HEK293 (cell line): ENCODE results near the gene NFATC2IP.

Experiments used
- CTCF ChIA-PET: fragments of 350-600 bp; formaldehyde crosslinking; extraction: SDS; loops from one replicate; lab custom pipeline; 2021; ENCODE audit warnings: antibody characterized with exemption; lab: Yijun Ruan, JAX
- POLR2A ChIA-PET: fragments of 300-600 bp; formaldehyde crosslinking; extraction: SDS; loops from one replicate; lab custom pipeline; 2020; ENCODE audit warnings: antibody characterized with exemption, inconsistent platforms; lab: Yijun Ruan, JAX
- H3K27ac ChIP-seq: fragments of 200-500 bp; sonication (Bioruptor generic); 2 replicates; pipeline ENCODE4 v1.5.1; 2014; ENCODE audit warnings: low read depth, low read length, control low read depth, inconsistent platforms; ENCODE audit errors: extremely low read depth
- H3K36me3 ChIP-seq, 2 experiments: fragments of 200-500 bp in 1 of 2; sonication (Bioruptor generic) in 1 of 2; 1 replicate in 1 of 2; 2 replicates in 1 of 2; pipeline ENCODE4 v1.5.1; 2014 to 2017; ENCODE audit warnings: inconsistent platforms in 2 of 2, low read length in 2 of 2; ENCODE audit not compliant: control insufficient read depth in 2 of 2, insufficient read depth in 1 of 2
- H3K4me1 ChIP-seq: fragments of 200-500 bp; sonication (Bioruptor generic); 2 replicates; pipeline ENCODE4 v1.5.1; 2014; ENCODE audit warnings: mild to moderate bottlenecking, low read length, inconsistent platforms; ENCODE audit not compliant: control insufficient read depth, insufficient read depth
- H3K4me3 ChIP-seq: 2 replicates; pipeline ENCODE4 v1.5.1; 2011; ENCODE audit warnings: low read depth, mild to moderate bottlenecking, control low read depth, low read length, moderate library complexity
- H3K9me3 ChIP-seq: fragments of 200-500 bp; sonication (Bioruptor generic); 2 replicates; pipeline ENCODE4 v1.5.1; 2014; ENCODE audit warnings: low read depth, low read length, inconsistent platforms; ENCODE audit not compliant: control insufficient read depth, insufficient read depth
- GLI2 ChIP-seq: fragments of 450-650 bp; formaldehyde crosslinking; IDR thresholded peaks from 2 replicates; pipeline ENCODE4; 2017; ENCODE audit warnings: missing biosample characterization, missing genetic modification characterization, low read depth, borderline replicate concordance
- KLF9 ChIP-seq: fragments of 450-650 bp; formaldehyde crosslinking; IDR thresholded peaks from 2 replicates; pipeline ENCODE4 v1.5.1; 2016; ENCODE audit warnings: missing biosample characterization, missing genetic modification characterization, low read depth
- TRIM28 ChIP-seq: IDR thresholded peaks from 2 replicates; pipeline ENCODE4 v1.6.1; 2011; ENCODE audit warnings: low read length, control low read depth, borderline replicate concordance
- ZBTB1 ChIP-seq: fragments of 450-650 bp; formaldehyde crosslinking; IDR thresholded peaks from 2 replicates; pipeline ENCODE4 v1.5.1; 2016; ENCODE audit warnings: missing biosample characterization, missing genetic modification characterization
- ZNF112 ChIP-seq: fragments of 450-650 bp; formaldehyde crosslinking; IDR thresholded peaks from 2 replicates; pipeline ENCODE4 v1.5.0; 2017; ENCODE audit warnings: missing biosample characterization, missing genetic modification characterization
- ZNF114 ChIP-seq: fragments of 450-650 bp; formaldehyde crosslinking; IDR thresholded peaks from 2 replicates; pipeline ENCODE4 v1.5.0; 2017; ENCODE audit warnings: missing biosample characterization, missing genetic modification characterization
- ZNF157 ChIP-seq: fragments of 450-650 bp; formaldehyde crosslinking; IDR thresholded peaks from 2 replicates; pipeline ENCODE4 v1.5.1; 2016; ENCODE audit warnings: missing biosample characterization, missing genetic modification characterization
- ZNF19 ChIP-seq: fragments of 450-650 bp; formaldehyde crosslinking; IDR thresholded peaks from 2 replicates; pipeline ENCODE4; 2016; ENCODE audit warnings: missing biosample characterization, missing genetic modification characterization, low read depth
- ZNF2 ChIP-seq: fragments of 450-650 bp; formaldehyde crosslinking; IDR thresholded peaks from 2 replicates; pipeline ENCODE4 v1.5.1; 2016; ENCODE audit warnings: missing biosample characterization, missing genetic modification characterization
- ZNF394 ChIP-seq: fragments of 450-650 bp; formaldehyde crosslinking; IDR thresholded peaks from 2 replicates; pipeline ENCODE4 v1.5.1; 2016; ENCODE audit warnings: missing biosample characterization, missing genetic modification characterization, mild to moderate bottlenecking, moderate library complexity, borderline replicate concordance
- ZNF404 ChIP-seq: fragments of 450-650 bp; formaldehyde crosslinking; IDR thresholded peaks from 2 replicates; pipeline ENCODE4 v1.5.1; 2017; ENCODE audit warnings: missing biosample characterization, missing genetic modification characterization
- ZNF596 ChIP-seq: fragments of 450-650 bp; IDR thresholded peaks from 2 replicates; pipeline ENCODE4 v1.5.0; 2018; ENCODE audit warnings: missing biosample characterization, mild to moderate bottlenecking, missing genetic modification characterization, moderate library complexity
- ZNF600 ChIP-seq: fragments of 450-650 bp; formaldehyde crosslinking; IDR thresholded peaks from 2 replicates; pipeline ENCODE4 v1.5.1; 2016; ENCODE audit warnings: missing biosample characterization, missing genetic modification characterization
- ZNF639 ChIP-seq: fragments of 450-650 bp; formaldehyde crosslinking; IDR thresholded peaks from 2 replicates; pipeline ENCODE4 v1.5.1; 2016; ENCODE audit warnings: missing biosample characterization, missing genetic modification characterization
- ZNF664 ChIP-seq: fragments of 450-650 bp; formaldehyde crosslinking; IDR thresholded peaks from 2 replicates; pipeline ENCODE4 v1.5.1; 2016; ENCODE audit warnings: missing biosample characterization, missing genetic modification characterization
- ZNF768 ChIP-seq: fragments of 450-650 bp; formaldehyde crosslinking; IDR thresholded peaks from 2 replicates; pipeline ENCODE4 v1.5.1; 2018; ENCODE audit warnings: missing biosample characterization, mild to moderate bottlenecking, missing genetic modification characterization
- ZNF843 ChIP-seq: fragments of 450-650 bp; formaldehyde crosslinking; IDR thresholded peaks from 2 replicates; pipeline ENCODE4 v1.5.1; 2016; ENCODE audit warnings: missing biosample characterization, missing genetic modification characterization
- ZSCAN16 ChIP-seq: fragments of 450-650 bp; formaldehyde crosslinking; IDR thresholded peaks from 2 replicates; pipeline ENCODE4 v1.5.1; 2016; ENCODE audit warnings: missing biosample characterization, missing genetic modification characterization
- TF ChIP-seq, protein P1 (sequence below): fragments of 450-650 bp; formaldehyde crosslinking; IDR thresholded peaks from 2 replicates; pipeline ENCODE4 v1.5.1; 2016; ENCODE audit warnings: missing biosample characterization, missing genetic modification characterization
- TF ChIP-seq, protein P2 (sequence below): fragments of 450-650 bp; formaldehyde crosslinking; IDR thresholded peaks from 2 replicates; pipeline ENCODE4 v1.5.1; 2016; ENCODE audit warnings: missing biosample characterization, missing genetic modification characterization
- TF ChIP-seq, protein P3 (sequence below): fragments of 450-650 bp; formaldehyde crosslinking; IDR thresholded peaks from 2 replicates; pipeline ENCODE4 v1.5.1; 2016; ENCODE audit warnings: missing biosample characterization, missing genetic modification characterization, low read depth

NFATC2IP gene

GRCh38 chr16:28915181-28915580 lies 35.6 kb upstream of the NFATC2IP start (continued):
- TF ChIP-seq, protein P1, sequence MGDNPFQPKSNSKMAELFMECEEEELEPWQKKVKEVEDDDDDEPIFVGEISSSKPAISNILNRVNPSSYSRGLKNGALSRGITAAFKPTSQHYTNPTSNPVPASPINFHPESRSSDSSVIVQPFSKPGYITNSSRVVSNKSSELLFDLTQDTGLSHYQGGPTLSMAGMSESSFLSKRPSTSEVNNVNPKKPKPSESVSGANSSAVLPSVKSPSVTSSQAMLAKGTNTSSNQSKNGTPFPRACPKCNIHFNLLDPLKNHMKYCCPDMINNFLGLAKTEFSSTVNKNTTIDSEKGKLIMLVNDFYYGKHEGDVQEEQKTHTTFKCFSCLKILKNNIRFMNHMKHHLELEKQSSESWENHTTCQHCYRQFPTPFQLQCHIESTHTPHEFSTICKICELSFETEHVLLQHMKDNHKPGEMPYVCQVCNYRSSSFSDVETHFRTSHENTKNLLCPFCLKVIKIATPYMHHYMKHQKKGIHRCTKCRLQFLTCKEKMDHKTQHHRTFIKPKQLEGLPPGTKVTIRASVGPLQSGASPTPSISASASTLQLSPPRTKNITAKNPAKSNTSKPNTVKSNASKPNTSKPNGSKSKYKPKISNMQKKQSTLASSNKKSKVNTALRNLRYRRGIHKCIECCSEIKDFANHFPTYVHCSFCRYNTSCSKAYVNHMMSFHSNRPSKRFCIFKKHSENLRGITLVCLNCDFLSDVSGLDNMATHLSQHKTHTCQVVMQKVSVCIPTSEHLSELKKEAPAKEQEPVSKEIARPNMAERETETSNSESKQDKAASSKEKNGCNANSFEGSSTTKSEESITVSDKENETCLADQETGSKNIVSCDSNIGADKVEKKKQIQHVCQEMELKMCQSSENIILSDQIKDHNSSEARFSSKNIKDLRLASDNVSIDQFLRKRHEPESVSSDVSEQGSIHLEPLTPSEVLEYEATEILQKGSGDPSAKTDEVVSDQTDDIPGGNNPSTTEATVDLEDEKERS (tag by site-specific recombination): no peak
- TF ChIP-seq ZNF664 (0 out of 2 replicates have a peak, but pooled peaks have one; percentile 16), KLF9 (tag by site-specific recombination) (no peak)

GRCh38 chr16:28917095-28917494 lies 33.6 kb upstream of the NFATC2IP start:
- H3K9me3 ChIP-seq: no peaks in the 10 kb centered on the region
- H3K36me3 ChIP-seq: peaks cover 0 to 13% of the 10 kb centered on the region in 2 experiments; a peak in 2 of 3 replicates
- TF ChIP-seq, protein P2, sequence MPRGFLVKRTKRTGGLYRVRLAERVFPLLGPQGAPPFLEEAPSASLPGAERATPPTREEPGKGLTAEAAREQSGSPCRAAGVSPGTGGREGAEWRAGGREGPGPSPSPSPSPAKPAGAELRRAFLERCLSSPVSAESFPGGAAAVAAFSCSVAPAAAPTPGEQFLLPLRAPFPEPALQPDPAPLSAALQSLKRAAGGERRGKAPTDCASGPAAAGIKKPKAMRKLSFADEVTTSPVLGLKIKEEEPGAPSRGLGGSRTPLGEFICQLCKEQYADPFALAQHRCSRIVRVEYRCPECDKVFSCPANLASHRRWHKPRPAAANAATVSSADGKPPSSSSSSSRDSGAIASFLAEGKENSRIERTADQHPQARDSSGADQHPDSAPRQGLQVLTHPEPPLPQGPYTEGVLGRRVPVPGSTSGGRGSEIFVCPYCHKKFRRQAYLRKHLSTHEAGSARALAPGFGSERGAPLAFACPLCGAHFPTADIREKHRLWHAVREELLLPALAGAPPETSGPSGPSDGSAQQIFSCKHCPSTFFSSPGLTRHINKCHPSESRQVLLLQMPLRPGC (tag by site-specific recombination): no peak
- TF ChIP-seq ZNF600 (tag by site-specific recombination): no peak
- no peak for TF ChIP-seq ZBTB1 (tag by site-specific recombination)
- no peak for TF ChIP-seq ZNF768
- TF ChIP-seq, protein P3, sequence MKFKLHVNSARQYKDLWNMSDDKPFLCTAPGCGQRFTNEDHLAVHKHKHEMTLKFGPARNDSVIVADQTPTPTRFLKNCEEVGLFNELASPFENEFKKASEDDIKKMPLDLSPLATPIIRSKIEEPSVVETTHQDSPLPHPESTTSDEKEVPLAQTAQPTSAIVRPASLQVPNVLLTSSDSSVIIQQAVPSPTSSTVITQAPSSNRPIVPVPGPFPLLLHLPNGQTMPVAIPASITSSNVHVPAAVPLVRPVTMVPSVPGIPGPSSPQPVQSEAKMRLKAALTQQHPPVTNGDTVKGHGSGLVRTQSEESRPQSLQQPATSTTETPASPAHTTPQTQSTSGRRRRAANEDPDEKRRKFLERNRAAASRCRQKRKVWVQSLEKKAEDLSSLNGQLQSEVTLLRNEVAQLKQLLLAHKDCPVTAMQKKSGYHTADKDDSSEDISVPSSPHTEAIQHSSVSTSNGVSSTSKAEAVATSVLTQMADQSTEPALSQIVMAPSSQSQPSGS (tag by site-specific recombination): no peak
- no peak for TF ChIP-seq TRIM28
- TF ChIP-seq GLI2 (tag by site-specific recombination): no peak
- no peak for TF ChIP-seq ZNF404 (tag by site-specific recombination)
- no peak for TF ChIP-seq ZNF114 (tag by site-specific recombination)
- TF ChIP-seq ZNF157 (tag by site-specific recombination): no peak
- TF ChIP-seq ZNF2 (tag by site-specific recombination): no peak
- TF ChIP-seq ZNF19 (tag by site-specific recombination): no peak
- TF ChIP-seq ZNF639: no peak
- no peak for TF ChIP-seq ZSCAN16 (tag by site-specific recombination)
- TF ChIP-seq ZNF843 (tag by site-specific recombination): no peak
- TF ChIP-seq ZNF112: no peak
- TF ChIP-seq ZNF596 (tag by site-specific recombination): no peak
- no peak for TF ChIP-seq ZNF394
- TF ChIP-seq, all 188 proteins: peak for 0
- Histone ChIP-seq H3K4me1 (no peaks in the 10 kb centered on the region), H3K4me3 (no peak overlapping the region), H3K27ac (no peak overlapping the region)
- ChIA-PET POLR2A (no interaction called here), CTCF (interaction anchor here (0.6 kb wide), 1 partner anchor 66 kb away, joined by 3 read pairs; no protein-coding TSS in a partner anchor)
